DMS114 treated with DMSO at 0.1 percent for 48 hours (cell line): ENCODE measurements around the gene EIF4G1.

Source experiments
- DNase-seq: peaks from one replicate; lab custom pipeline; 2025; ENCODE audit not compliant: unreplicated experiment; lab: John Stamatoyannopoulos, UW

Gene EIF4G1

GRCh38 chr3:184349563-184350470 is 35.4 kb downstream of the EIF4G1 start:
- no peak for DNase-seq

- no peak for DNase-seq
Measured at GRCh38 chr3:184350618-184351017, 36.2 kb downstream of the EIF4G1 start.

- no peak for DNase-seq
Measured at GRCh38 chr3:184351511-184352148, 37.2 kb downstream of the EIF4G1 start.

GRCh38 chr3:184352149-184352785 is 37.9 kb downstream of the EIF4G1 start:
- no peak for DNase-seq

GRCh38 chr3:184352897-184353545 is 38.6 kb downstream of the EIF4G1 start:
- no peak for DNase-seq

- no peak for DNase-seq
Measured at GRCh38 chr3:184353546-184353941, 39.1 kb downstream of the EIF4G1 start.

GRCh38 chr3:184354121-184354728 is 39.8 kb downstream of the EIF4G1 start:
- DNase-seq: no peak

- DNase-seq: no peak
Measured at GRCh38 chr3:184354754-184355153, 40.3 kb downstream of the EIF4G1 start.

GRCh38 chr3:184355261-184356040 is 41.0 kb downstream of the EIF4G1 start:
- no peak for DNase-seq

GRCh38 chr3:184357248-184358123 is 43.1 kb downstream of the EIF4G1 start:
- no peak for DNase-seq

GRCh38 chr3:184358124-184358767 is 43.8 kb downstream of the EIF4G1 start:
- DNase-seq: no peak

GRCh38 chr3:184358921-184359350 is 44.5 kb downstream of the EIF4G1 start:
- DNase-seq: no peak

- no peak for DNase-seq
Measured at GRCh38 chr3:184359610-184360009, 45.2 kb downstream of the EIF4G1 start.

GRCh38 chr3:184360070-184360928 is 45.9 kb downstream of the EIF4G1 start:
- no peak for DNase-seq

GRCh38 chr3:184360929-184361531 is 46.6 kb downstream of the EIF4G1 start:
- no peak for DNase-seq

- DNase-seq: no peak
Measured at GRCh38 chr3:184361532-184361931, 47.1 kb downstream of the EIF4G1 start, which contains the start of the genes CLCN2 and POLR2H. TSS of gene CLCN2 (minus strand) at chr3:184361605. CDS start at chr3:184361479, 126 bp downstream. TSS of gene POLR2H (plus strand) at chr3:184361710. CDS start at chr3:184363493, 1,783 bp downstream.
